Aorta (tissue), 5 donors: ENCODE data around the gene MVK. TPM values are rescaled to one million over a fixed set of nuclear protein-coding genes. Genes with fewer than 3 reads are reported as not detected.

Experiments
- ATAC-seq: fragments of 200-7000 bp; cut with Tn5 transposase; one replicate; pipeline ENCODE4 v1.9.1; 2022; ENCODE audit warnings: moderate library complexity; ENCODE audit not compliant: low FRiP score
- DNase-seq, 2 donors: peaks; one replicate each; pipeline ENCODE4 v3.0.0-alpha.2; 2020
- H3K27ac ChIP-seq, 2 donors: one replicate each; pipeline ENCODE4 v1.5.1; 2013; ENCODE audit warnings: low read length in 2 of 2, mild to moderate bottlenecking in 2 of 2, moderate library complexity in 2 of 2, control low read depth in 1 of 2, inconsistent platforms in 1 of 2, low read depth in 1 of 2
- H3K27me3 ChIP-seq, 2 donors: one replicate each; pipeline ENCODE4 v1.6.1; 2013; ENCODE audit warnings: control low read depth in 1 of 2, low read length in 1 of 2, mild to moderate bottlenecking in 1 of 2, moderate library complexity in 1 of 2; ENCODE audit not compliant: insufficient read depth in 2 of 2, control insufficient read depth in 1 of 2
- H3K36me3 ChIP-seq, 2 donors: one replicate each; pipeline ENCODE4 v1.6.1; 2013; ENCODE audit warnings: control low read depth in 1 of 2, low read length in 1 of 2, mild to moderate bottlenecking in 1 of 2; ENCODE audit not compliant: insufficient read depth in 2 of 2, control insufficient read depth in 1 of 2
- H3K4me1 ChIP-seq, 2 donors: one replicate each; pipeline ENCODE4 v1.6.1; 2013; ENCODE audit warnings: low read length in 2 of 2, control low read depth in 1 of 2, mild to moderate bottlenecking in 1 of 2, moderate library complexity in 1 of 2; ENCODE audit not compliant: insufficient read depth in 2 of 2, control insufficient read depth in 1 of 2
- H3K4me3 ChIP-seq, 2 donors: one replicate each; pipeline ENCODE4 v1.5.1; 2013; ENCODE audit warnings: low read length in 2 of 2, control low read depth in 1 of 2, mild to moderate bottlenecking in 1 of 2
- H3K9me3 ChIP-seq: one replicate; pipeline ENCODE4 v1.6.1; 2013; ENCODE audit warnings: mild to moderate bottlenecking, low read length; ENCODE audit not compliant: control insufficient read depth
- WGBS, 2 donors: extraction: QIAGEN DNeasy Blood & Tissue Kit; methylation state at CpG; one replicate each; pipeline ENCODE4 v1.1.7; 2013; 5-methylcytosine and 5-hydroxymethylcytosine counted together
- intact Hi-C, 2 donors: fragments of 100-400 bp; cut with DNase I; formaldehyde crosslinking; loops; one replicate each; pipeline versions ENCODE4 v1.14.2 to v1.15.0; 2022
- polyA plus RNA-seq, 2 donors: library from polyadenylated mRNA; stranded (reverse); fragments of 200-250 nt; gene quantifications; one replicate each; pipeline ENCODE4 v1.2.3, GENCODE V29; 2013
- total RNA-seq, 2 donors: library from RNA; stranded (reverse); fragmentation: NEBNext Ultra II Directional; extraction: Animal tissue kit (Norgen Biotek cat#: 25700); gene quantifications; one replicate each; pipeline ENCODE4 v1.2.1, GENCODE V29; 2021
- donor health status: healthy with polysubstance abuse.
- donor health status: Bipolar disorder and iron deficiency.
- donor health status: DM: no; HTN: no; CAD: no.
- donor health status: DM: no; HTN: no; CAD: no.
- donor health status: DM: yes; HTN: yes; CAD: no.

MVK gene
- total and polyA plus RNA-seq, 4 donors = 8.5 to 14.3 (median 12.5) TPM

DNA sequence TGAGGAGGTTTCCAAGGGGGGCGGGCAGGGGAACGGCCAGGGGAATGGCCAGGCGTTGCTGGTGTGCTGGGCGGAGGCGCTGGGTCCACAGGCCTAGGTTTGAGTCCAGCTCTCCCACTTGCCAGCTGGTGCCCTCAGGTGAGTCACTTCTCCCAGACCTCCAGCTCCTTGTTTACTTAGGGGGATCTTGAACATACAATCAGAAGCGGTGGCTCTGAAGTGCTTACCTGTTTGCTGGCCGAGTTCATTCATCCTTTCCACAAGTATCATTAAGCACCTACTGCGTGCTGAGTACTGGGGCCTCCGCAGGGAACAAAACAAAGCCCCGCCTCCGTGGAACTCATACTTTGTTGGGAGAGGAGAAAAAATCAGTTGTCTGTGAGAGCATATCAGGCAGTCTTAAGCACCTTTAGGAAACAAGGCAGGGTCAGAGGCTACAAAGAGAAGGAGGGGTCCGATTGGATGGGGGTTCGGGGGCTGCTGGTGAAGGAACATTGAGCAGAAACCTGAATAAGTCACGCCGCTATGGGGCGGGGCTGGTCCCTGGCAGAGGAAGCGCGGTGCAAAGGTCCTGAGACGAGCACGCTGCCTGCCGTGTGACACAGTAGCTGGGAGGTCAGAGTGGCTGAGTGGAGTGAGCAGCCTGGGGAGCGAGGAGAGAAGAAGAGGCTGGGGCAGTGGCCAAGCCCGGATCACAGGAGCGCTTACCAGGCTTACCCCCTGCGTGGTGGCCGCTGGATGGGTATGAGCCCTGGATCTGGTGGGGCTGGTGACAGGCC lies 15.1 kb downstream of the MVK start:
- Histone ChIP-seq H3K4me1 (no peaks in the 10 kb centered on the region), H3K27ac (no peak overlapping the region), H3K9me3 (no peaks in the 10 kb centered on the region), H3K4me3 (no peak overlapping the region), H3K27me3 (no peaks in the 10 kb centered on the region), H3K36me3 (peaks cover 0 to 2% of the 10 kb centered on the region in 2 donors)
- WGBS, 2 donors = 93 to 94% methylated on average over 26 of the region's 26 CpGs
- no peak for ATAC-seq
- intact Hi-C loops = no loop called here
- DNase-seq = no peak

DNA sequence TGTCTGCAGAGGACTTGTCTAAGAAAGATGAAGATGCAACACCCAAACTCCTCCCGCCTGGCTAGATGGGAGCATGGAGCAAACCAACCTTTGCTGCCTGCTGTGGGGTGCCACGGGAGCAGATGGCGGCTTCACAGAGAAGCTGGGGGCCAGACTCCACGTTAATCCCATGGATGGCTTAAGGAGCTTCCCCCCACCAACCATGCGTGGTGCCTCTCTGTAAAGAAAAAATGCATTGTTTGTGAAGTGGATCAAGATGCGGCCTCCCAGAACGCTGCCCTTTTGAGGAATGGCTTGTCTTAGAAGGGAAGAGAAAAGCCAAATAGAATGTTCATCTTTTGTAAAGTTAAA lies 15.6 kb downstream of the MVK start:
- Histone ChIP-seq H3K27me3 (no peaks in the 10 kb centered on the region), H3K4me3 (no peak overlapping the region), H3K9me3 (no peaks in the 10 kb centered on the region), H3K27ac (no peak overlapping the region), H3K36me3 (peaks cover 0 to 2% of the 10 kb centered on the region in 2 donors), H3K4me1 (no peaks in the 10 kb centered on the region)
- no peak for DNase-seq
- intact Hi-C loops = no loop called here
- ATAC-seq = no peak
- WGBS, 2 donors = 87 to 89% methylated on average over 7 of the region's 7 CpGs

DNA sequence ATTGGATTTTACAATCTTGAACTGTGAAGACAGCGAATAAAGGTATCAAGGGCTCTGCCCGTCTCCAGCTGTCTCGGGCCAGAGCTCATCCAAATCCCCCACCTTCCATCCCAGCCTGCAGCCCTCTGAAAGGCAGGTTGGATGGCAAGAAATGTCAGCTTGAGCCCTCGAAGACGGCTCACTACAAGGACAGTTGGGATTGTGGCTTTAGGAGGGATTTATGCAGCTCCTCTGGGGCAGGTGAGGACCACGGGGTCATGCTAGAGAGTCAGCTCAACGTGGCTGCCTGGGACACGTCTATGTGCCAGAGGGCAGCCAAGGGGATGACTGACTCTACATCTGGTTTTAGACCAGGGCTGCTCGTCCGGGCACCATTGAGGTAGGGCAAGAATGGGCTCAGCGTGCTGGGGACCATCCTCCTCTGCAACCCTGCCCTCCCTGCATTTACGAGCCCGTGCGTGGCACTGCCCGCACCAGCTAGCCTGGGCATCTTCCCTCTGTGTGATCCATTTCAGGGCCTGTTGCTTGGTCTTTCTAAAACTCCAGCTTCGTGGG lies 16.2 kb downstream of the MVK start:
- no peak overlapping the region for H3K4me3 ChIP-seq
- H3K4me1 ChIP-seq = no peaks in the 10 kb centered on the region
- H3K9me3 ChIP-seq = no peaks in the 10 kb centered on the region
- H3K27ac ChIP-seq = no peak overlapping the region
- DNase-seq (no peak), ATAC-seq (no peak)
- WGBS, 2 donors = 90 to 93% methylated on average over 16 of the region's 16 CpGs
- peaks cover 0 to 4% of the 10 kb centered on the region in 2 donors for H3K36me3 ChIP-seq
- H3K27me3 ChIP-seq = no peaks in the 10 kb centered on the region
- intact Hi-C loops = loop anchor here (10.0 kb wide), 1 partner anchor 285 kb away; no protein-coding TSS in a partner anchor

DNA sequence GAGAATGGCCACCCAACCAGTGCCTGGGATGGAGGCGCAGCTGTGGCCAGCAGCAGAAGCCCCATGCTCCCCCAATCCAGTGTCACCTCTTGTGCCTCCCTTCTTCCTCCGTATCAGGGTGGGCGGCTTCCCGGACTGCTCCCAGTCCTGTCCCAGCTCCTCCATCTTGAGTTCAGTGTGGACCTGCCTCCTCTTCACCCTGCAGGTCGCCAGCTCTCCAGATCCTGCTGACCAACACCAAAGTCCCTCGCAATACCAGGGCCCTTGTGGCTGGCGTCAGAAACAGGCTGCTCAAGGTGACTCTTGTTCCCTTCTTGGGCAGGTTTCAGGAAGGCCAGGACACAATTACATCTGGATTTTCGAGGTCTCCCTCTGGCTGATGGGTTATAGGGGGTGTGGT lies 17.0 kb downstream of the MVK start:
- intact Hi-C loops = loop anchor here (10.0 kb wide), 1 partner anchor 284 kb away; no protein-coding TSS in a partner anchor

DNA sequence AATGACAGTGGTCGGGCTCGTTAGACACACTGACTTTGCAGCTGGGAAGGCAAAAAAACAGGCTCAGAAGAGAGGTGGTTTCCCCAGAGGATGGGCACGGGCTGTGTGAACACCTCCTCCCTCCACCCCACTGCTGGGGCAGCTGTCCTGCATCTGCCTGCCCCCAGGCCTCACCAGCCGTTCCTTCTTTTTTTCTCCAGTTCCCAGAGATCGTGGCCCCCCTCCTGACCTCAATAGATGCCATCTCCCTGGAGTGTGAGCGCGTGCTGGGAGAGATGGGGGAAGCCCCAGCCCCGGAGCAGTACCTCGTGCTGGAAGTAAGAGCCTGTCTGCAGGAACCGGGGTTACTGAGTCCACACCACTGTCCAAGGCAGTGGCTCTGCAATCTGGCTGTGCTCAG lies 17.4 kb downstream of the MVK start:
- Histone ChIP-seq H3K36me3 (peaks cover 0 to 4% of the 10 kb centered on the region in 2 donors), H3K4me3 (no peak overlapping the region), H3K27ac (no peak overlapping the region), H3K4me1 (no peaks in the 10 kb centered on the region), H3K9me3 (no peaks in the 10 kb centered on the region), H3K27me3 (no peaks in the 10 kb centered on the region)
- DNase-seq (no peak), ATAC-seq (no peak)
- intact Hi-C loops = loop anchor here (10.0 kb wide), 1 partner anchor 284 kb away; no protein-coding TSS in a partner anchor
- 84% methylated on average over 10 of the region's 10 CpGs for WGBS, 2 donors

More for the DNA sequence above, 17.0 kb downstream of the MVK start:
- Histone ChIP-seq H3K36me3 (peaks cover 0 to 4% of the 10 kb centered on the region in 2 donors), H3K4me1 (no peaks in the 10 kb centered on the region), H3K4me3 (no peak overlapping the region), H3K27me3 (no peaks in the 10 kb centered on the region), H3K9me3 (no peaks in the 10 kb centered on the region), H3K27ac (no peak overlapping the region)
- DNase-seq = no peak
- no peak for ATAC-seq
- WGBS, 2 donors = 87 to 94% methylated on average over 8 of the region's 8 CpGs

DNA sequence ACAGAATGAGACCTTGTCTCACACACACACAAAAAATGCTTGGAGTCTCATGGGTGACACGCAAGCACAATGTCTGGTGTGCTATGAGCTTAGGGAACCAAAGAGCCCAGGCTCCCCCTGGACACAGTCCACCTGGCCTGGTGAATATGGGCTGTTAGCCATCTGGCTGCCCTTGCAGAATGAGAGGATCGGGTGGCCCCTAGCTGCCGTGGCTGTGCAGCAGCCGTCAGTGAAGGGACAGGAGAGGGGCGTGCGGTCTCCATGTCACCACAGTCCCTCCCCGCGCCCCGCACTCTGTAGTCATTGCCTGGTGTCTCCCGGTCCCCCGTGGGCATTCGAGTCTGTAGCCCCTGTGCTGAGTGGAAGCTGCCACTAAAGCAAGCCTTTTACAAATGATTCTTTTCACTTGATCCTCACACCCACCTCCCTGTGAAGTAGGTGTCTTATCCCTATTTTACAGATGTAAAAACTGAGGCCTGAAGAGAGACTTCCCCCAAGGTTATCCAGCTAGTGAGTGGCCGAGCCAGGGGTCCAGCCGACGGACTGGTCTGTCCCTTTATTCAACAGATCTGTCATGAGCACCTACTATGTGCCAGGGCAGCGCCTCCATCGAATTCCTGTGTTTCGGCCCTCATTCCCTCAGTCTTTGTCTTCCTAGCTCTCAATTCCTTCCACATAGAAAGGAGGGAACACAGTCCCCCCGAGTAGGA lies 18.8 kb downstream of the MVK start:
- no peak for ATAC-seq
- Histone ChIP-seq H3K4me1 (no peaks in the 10 kb centered on the region), H3K27ac (no peak overlapping the region), H3K36me3 (peaks cover 0 to 4% of the 10 kb centered on the region in 2 donors), H3K27me3 (no peaks in the 10 kb centered on the region), H3K9me3 (no peaks in the 10 kb centered on the region), H3K4me3 (no peak overlapping the region)
- 78 to 79% methylated on average over 19 of the region's 19 CpGs for WGBS, 2 donors
- no peak for DNase-seq
- intact Hi-C loops = loop anchor here (10.0 kb wide), 1 partner anchor 282 kb away; no protein-coding TSS in a partner anchor

DNA sequence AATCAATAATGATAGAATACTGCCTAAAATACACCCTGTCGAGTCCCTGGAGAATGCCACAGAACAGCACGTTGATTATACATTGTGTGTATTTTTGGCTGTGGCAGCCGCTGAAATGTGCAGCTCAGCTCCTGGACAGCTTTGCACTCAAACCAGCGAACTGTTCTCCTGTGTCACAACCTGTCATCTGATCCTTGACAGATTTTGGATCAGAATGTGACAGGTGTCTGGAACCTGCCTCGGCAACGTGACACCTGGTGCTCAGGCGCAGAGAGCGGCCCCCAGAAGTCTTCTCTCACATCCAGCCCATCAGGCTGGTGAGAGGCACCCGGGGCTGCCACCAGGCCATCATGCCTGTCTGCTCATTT lies 19.3 kb downstream of the MVK start:
- Histone ChIP-seq H3K4me1 (no peaks in the 10 kb centered on the region), H3K9me3 (no peaks in the 10 kb centered on the region), H3K27me3 (no peaks in the 10 kb centered on the region), H3K36me3 (peaks cover 0 to 4% of the 10 kb centered on the region in 2 donors), H3K4me3 (no peak overlapping the region), H3K27ac (no peak overlapping the region)
- ATAC-seq (no peak), DNase-seq (no peak)
- 76 to 80% methylated on average over 9 of the region's 9 CpGs for WGBS, 2 donors
- intact Hi-C loops = loop anchor here (10.0 kb wide), 1 partner anchor 282 kb away; no protein-coding TSS in a partner anchor

DNA sequence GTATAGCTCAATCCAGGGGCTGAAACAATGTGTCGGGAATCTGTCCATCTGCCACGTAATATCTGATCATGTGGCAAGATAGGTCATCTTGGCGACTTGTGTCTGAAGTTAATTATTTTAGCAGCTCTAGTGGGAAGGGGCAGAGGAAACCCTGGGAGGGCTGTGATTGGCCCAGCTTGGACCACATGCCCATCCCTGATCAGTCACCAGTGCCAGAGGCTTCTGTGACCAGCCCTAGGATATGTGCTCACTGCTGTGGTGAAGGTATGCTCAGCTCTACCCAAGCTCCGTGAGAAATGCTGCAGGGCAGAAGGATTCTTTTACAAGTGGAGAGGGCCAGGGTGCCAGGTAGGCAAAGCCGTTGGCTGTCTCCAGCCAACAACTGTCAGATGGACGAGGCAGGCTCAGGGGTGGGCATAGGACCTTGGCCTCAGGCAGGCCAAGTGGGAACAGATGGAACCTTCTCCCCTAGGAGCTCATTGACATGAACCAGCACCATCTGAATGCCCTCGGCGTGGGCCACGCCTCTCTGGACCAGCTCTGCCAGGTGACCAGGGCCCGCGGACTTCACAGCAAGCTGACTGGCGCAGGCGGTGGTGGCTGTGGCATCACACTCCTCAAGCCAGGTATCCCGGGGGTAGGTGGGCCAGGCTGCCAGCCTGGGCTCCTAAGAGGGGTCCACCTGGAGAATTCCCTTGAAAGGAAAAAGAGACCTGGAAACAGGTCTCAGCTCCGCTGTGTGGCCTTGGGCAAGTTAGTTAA lies 21.1 kb downstream of the MVK start:
- H3K4me3 ChIP-seq = no peak overlapping the region
- DNase-seq (no peak), ATAC-seq (no peak)
- H3K27me3 ChIP-seq = no peaks in the 10 kb centered on the region
- 89 to 91% methylated on average over 15 of the region's 15 CpGs for WGBS, 2 donors
- peaks cover 0 to 4% of the 10 kb centered on the region in 2 donors for H3K36me3 ChIP-seq
- H3K4me1 ChIP-seq = no peaks in the 10 kb centered on the region
- no peak overlapping the region for H3K27ac ChIP-seq
- intact Hi-C loops = loop anchor here (10.0 kb wide), 1 partner anchor 280 kb away; no protein-coding TSS in a partner anchor
- H3K9me3 ChIP-seq = no peaks in the 10 kb centered on the region
